ENCODE data around the gene ZNF518B. TPM values are rescaled to one million over a fixed set of nuclear protein-coding genes. Genes with fewer than 3 reads are reported as not detected.

Gene ZNF518B
- total and polyA plus RNA-seq, 2 donors, result 13.6 to 25.5 TPM

- H3K36me3 ChIP-seq (ENCODE audit: control insufficient read depth in 2 of 2, insufficient read depth in 2 of 2, low read length in 1 of 2), result no peaks in the 10 kb centered on the region
- H3K27ac ChIP-seq (ENCODE audit: low read depth in 1 of 2, low read length in 1 of 2), result no peak overlapping the region
- 87% methylated on average over 11 of the region's 11 CpGs for WGBS
- H3K4me3 ChIP-seq (ENCODE audit: low read length in 2 of 2), result no peak overlapping the region
- no peak for DNase-seq (ENCODE audit: low read depth in 6 of 9, low spot score in 9 of 9)
- H3K27me3 ChIP-seq (ENCODE audit: control insufficient read depth in 2 of 2, insufficient read depth in 1 of 2, low read length in 1 of 2), result no peaks in the 10 kb centered on the region
- no peaks in the 10 kb centered on the region for H3K9me3 ChIP-seq (ENCODE audit: control insufficient read depth in 2 of 2, insufficient read depth in 1 of 2, low read length in 1 of 2)
- H3K4me1 ChIP-seq (ENCODE audit: control insufficient read depth in 2 of 2, insufficient read depth in 2 of 2, low read length in 2 of 2), result no peaks in the 10 kb centered on the region
Measured at GRCh38 chr4:10492464-10492863, 35.2 kb upstream of the ZNF518B start.

DNA sequence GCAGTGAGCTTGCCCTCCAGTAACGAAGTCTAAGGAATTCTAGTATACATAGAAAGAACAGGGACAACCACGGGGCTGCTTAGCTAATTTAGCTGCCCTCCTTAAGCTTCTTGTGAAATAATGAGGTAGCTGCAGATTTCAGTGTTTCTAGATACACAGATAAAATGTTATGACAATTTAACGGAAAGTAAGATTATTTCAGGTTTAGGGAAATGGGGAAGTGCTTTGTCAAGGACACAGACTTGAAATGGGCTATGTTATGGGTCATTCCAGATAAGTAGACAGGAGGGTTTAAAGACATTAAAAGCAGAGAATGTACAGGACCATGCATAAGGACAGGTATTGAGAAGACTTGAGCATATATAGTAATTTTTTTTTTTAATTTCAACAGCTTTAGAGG, 34.2 kb upstream of the ZNF518B start:
- Histone ChIP-seq H3K4me1 (ENCODE audit: control insufficient read depth in 2 of 2, insufficient read depth in 2 of 2, low read length in 2 of 2) (no peaks in the 10 kb centered on the region), H3K27me3 (ENCODE audit: control insufficient read depth in 2 of 2, insufficient read depth in 1 of 2, low read length in 1 of 2) (no peaks in the 10 kb centered on the region), H3K9me3 (ENCODE audit: control insufficient read depth in 2 of 2, insufficient read depth in 1 of 2, low read length in 1 of 2) (no peaks in the 10 kb centered on the region), H3K36me3 (ENCODE audit: control insufficient read depth in 2 of 2, insufficient read depth in 2 of 2, low read length in 1 of 2) (no peaks in the 10 kb centered on the region), H3K4me3 (ENCODE audit: low read length in 2 of 2) (no peak overlapping the region), H3K27ac (ENCODE audit: low read depth in 1 of 2, low read length in 1 of 2) (no peak overlapping the region)
- DNase-seq (ENCODE audit: low read depth in 6 of 9, low spot score in 9 of 9), result no peak
- WGBS, result 82% methylated on average over 3 of the region's 3 CpGs

DNA sequence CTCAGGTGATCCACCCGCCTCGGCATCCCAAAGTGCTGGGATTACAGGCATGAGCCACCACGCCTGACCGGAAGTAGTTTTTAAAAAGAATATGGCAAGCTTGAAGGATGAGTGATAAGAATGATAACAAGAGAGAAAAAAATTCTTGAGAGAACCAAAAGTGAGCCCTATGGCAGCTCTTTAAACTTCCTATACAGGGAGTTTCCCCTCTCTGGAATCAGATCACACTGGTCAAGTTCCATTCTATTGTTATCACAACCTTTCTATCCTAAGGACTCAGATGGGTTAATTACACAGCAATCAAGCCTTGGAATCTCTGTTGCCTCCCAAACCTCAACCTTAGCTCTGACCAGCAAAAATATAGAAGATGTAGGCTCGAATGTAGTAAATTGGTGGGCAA, 33.8 kb upstream of the ZNF518B start:
- Histone ChIP-seq H3K27ac (ENCODE audit: low read depth in 1 of 2, low read length in 1 of 2) (no peak overlapping the region), H3K4me1 (ENCODE audit: control insufficient read depth in 2 of 2, insufficient read depth in 2 of 2, low read length in 2 of 2) (no peaks in the 10 kb centered on the region), H3K4me3 (ENCODE audit: low read length in 2 of 2) (no peak overlapping the region), H3K9me3 (ENCODE audit: control insufficient read depth in 2 of 2, insufficient read depth in 1 of 2, low read length in 1 of 2) (no peaks in the 10 kb centered on the region), H3K36me3 (ENCODE audit: control insufficient read depth in 2 of 2, insufficient read depth in 2 of 2, low read length in 1 of 2) (no peaks in the 10 kb centered on the region), H3K27me3 (ENCODE audit: control insufficient read depth in 2 of 2, insufficient read depth in 1 of 2, low read length in 1 of 2) (no peaks in the 10 kb centered on the region)
- 94% methylated on average over 5 of the region's 5 CpGs for WGBS
- no peak for DNase-seq (ENCODE audit: low read depth in 6 of 9, low spot score in 9 of 9)

- no peaks in the 10 kb centered on the region for H3K9me3 ChIP-seq (ENCODE audit: control insufficient read depth in 2 of 2, insufficient read depth in 1 of 2, low read length in 1 of 2)
- 79% methylated on average over 5 of the region's 5 CpGs for whole genome bisulfite sequencing
Measured at GRCh38 chr4:10482913-10483312, 25.7 kb upstream of the ZNF518B start.

DNA sequence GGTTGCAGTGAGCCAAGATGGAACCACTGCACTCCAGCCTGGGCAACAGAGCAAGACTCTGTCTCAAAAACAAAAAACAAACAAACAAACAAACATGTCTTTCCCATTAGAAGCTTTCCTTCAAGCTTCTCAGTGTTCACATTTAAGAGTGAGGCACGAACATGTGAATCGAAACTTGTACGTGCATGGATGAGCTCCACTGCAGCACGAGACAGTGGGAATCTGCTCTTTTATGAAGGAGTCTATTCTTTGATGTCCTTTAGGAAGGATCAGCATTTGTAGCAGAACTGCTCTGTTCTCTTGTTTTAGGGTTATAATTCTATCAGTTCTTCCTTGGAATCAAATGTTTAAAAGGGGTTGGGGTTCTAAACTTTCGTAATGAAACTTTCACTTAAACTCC, 23.4 kb upstream of the ZNF518B start:
- no peaks in the 10 kb centered on the region for H3K36me3 ChIP-seq (ENCODE audit: control insufficient read depth in 2 of 2, insufficient read depth in 2 of 2, low read length in 1 of 2)
- H3K27me3 ChIP-seq (ENCODE audit: control insufficient read depth in 2 of 2, insufficient read depth in 1 of 2, low read length in 1 of 2), result no peaks in the 10 kb centered on the region
- WGBS, result 91% methylated on average over 5 of the region's 5 CpGs

More at GRCh38 chr4:10482913-10483312, 25.7 kb upstream of the ZNF518B start:
- DNase-seq (ENCODE audit: low read depth in 6 of 9, low spot score in 9 of 9), result no peak
- Histone ChIP-seq H3K36me3 (ENCODE audit: control insufficient read depth in 2 of 2, insufficient read depth in 2 of 2, low read length in 1 of 2) (no peaks in the 10 kb centered on the region), H3K4me3 (ENCODE audit: low read length in 2 of 2) (no peak overlapping the region), H3K4me1 (ENCODE audit: control insufficient read depth in 2 of 2, insufficient read depth in 2 of 2, low read length in 2 of 2) (no peaks in the 10 kb centered on the region), H3K27me3 (ENCODE audit: control insufficient read depth in 2 of 2, insufficient read depth in 1 of 2, low read length in 1 of 2) (no peaks in the 10 kb centered on the region), H3K27ac (ENCODE audit: low read depth in 1 of 2, low read length in 1 of 2) (no peak overlapping the region)

DNA sequence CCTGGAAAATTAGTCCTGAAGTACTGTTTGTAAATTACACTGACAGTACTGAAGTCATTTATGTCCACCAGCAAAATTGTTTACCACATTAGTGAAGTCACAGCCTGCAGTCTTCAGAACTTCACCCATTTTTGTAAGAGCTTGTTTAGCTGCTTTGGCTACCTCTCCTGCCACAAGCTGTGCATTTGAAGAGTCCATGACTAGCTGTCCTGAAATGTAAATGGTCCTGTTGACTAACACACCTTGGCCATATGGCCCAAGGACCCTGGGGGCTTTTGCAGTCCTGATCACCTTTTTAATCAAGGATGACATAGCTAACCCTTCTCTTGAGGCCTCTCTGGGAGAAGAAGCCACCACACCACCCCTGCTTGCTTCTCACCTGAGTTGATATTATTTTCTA, 21.4 kb upstream of the ZNF518B start:
- Histone ChIP-seq H3K4me1 (ENCODE audit: control insufficient read depth in 2 of 2, insufficient read depth in 2 of 2, low read length in 2 of 2) (no peaks in the 10 kb centered on the region), H3K27ac (ENCODE audit: low read depth in 1 of 2, low read length in 1 of 2) (no peak overlapping the region), H3K4me3 (ENCODE audit: low read length in 2 of 2) (no peak overlapping the region), H3K27me3 (ENCODE audit: control insufficient read depth in 2 of 2, insufficient read depth in 1 of 2, low read length in 1 of 2) (no peaks in the 10 kb centered on the region), H3K9me3 (ENCODE audit: control insufficient read depth in 2 of 2, insufficient read depth in 1 of 2, low read length in 1 of 2) (no peaks in the 10 kb centered on the region), H3K36me3 (ENCODE audit: control insufficient read depth in 2 of 2, insufficient read depth in 2 of 2, low read length in 1 of 2) (no peaks in the 10 kb centered on the region)
- no peak for DNase-seq (ENCODE audit: low read depth in 6 of 9, low spot score in 9 of 9)

More for the DNA sequence above, 23.4 kb upstream of the ZNF518B start:
- Histone ChIP-seq H3K4me3 (ENCODE audit: low read length in 2 of 2) (no peak overlapping the region), H3K9me3 (ENCODE audit: control insufficient read depth in 2 of 2, insufficient read depth in 1 of 2, low read length in 1 of 2) (no peaks in the 10 kb centered on the region), H3K27ac (ENCODE audit: low read depth in 1 of 2, low read length in 1 of 2) (no peak overlapping the region), H3K4me1 (ENCODE audit: control insufficient read depth in 2 of 2, insufficient read depth in 2 of 2, low read length in 2 of 2) (no peaks in the 10 kb centered on the region)
- no peak for DNase-seq (ENCODE audit: low read depth in 6 of 9, low spot score in 9 of 9)

DNA sequence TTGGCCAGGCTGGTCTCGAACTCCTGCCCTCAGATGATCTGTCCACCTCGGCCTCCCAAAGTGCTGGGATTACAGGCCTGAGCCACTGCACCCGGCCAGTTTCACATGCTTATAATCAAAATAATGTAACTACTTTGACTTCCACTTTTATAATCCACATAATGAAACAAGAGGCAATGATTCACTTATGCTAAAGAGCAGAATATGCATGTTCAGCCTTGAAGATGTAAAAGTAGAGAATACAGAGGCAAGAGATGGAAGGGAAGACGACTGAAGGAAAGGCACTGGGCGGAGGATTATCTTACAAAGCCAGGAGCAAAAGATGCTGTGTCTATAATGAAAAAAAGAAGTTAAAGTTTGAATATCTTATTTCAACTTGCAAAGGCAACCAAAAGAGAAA, 13.3 kb upstream of the ZNF518B start:
- DNase-seq (ENCODE audit: low read depth in 6 of 9, low spot score in 9 of 9), result no peak
- Histone ChIP-seq H3K36me3 (ENCODE audit: control insufficient read depth in 2 of 2, insufficient read depth in 2 of 2, low read length in 1 of 2) (no peaks in the 10 kb centered on the region), H3K27me3 (ENCODE audit: control insufficient read depth in 2 of 2, insufficient read depth in 1 of 2, low read length in 1 of 2) (no peaks in the 10 kb centered on the region), H3K27ac (ENCODE audit: low read depth in 1 of 2, low read length in 1 of 2) (no peak overlapping the region), H3K4me1 (ENCODE audit: control insufficient read depth in 2 of 2, insufficient read depth in 2 of 2, low read length in 2 of 2) (no peaks in the 10 kb centered on the region), H3K4me3 (ENCODE audit: low read length in 2 of 2) (no peak overlapping the region), H3K9me3 (ENCODE audit: control insufficient read depth in 2 of 2, insufficient read depth in 1 of 2, low read length in 1 of 2) (no peaks in the 10 kb centered on the region)
- 96% methylated on average over 5 of the region's 5 CpGs for WGBS

GRCh38 chr4:10466161-10466560, 8.9 kb upstream of the ZNF518B start:
- H3K4me3 ChIP-seq (ENCODE audit: low read length in 2 of 2), result no peak overlapping the region
- H3K4me1 ChIP-seq (ENCODE audit: control insufficient read depth in 2 of 2, insufficient read depth in 2 of 2, low read length in 2 of 2), result peaks cover 0 to 5% of the 10 kb centered on the region in 2 donors

GRCh38 chr4:10462876-10463275, 5.7 kb upstream of the ZNF518B start:
- Histone ChIP-seq H3K27ac (ENCODE audit: low read depth in 1 of 2, low read length in 1 of 2) (no peak overlapping the region), H3K27me3 (ENCODE audit: control insufficient read depth in 2 of 2, insufficient read depth in 1 of 2, low read length in 1 of 2) (peaks cover 43 to 56% of the 10 kb centered on the region in 2 donors), H3K4me1 (ENCODE audit: control insufficient read depth in 2 of 2, insufficient read depth in 2 of 2, low read length in 2 of 2) (peaks cover 3 to 15% of the 10 kb centered on the region in 2 donors), H3K4me3 (ENCODE audit: low read length in 2 of 2) (no peak overlapping the region), H3K36me3 (ENCODE audit: control insufficient read depth in 2 of 2, insufficient read depth in 2 of 2, low read length in 1 of 2) (no peaks in the 10 kb centered on the region), H3K9me3 (ENCODE audit: control insufficient read depth in 2 of 2, insufficient read depth in 1 of 2, low read length in 1 of 2) (peaks cover 0 to 9% of the 10 kb centered on the region in 2 donors)
- WGBS, result 96% methylated on average over 4 of the region's 4 CpGs
- DNase-seq (ENCODE audit: low read depth in 6 of 9, low spot score in 9 of 9), result no peak

More at GRCh38 chr4:10466161-10466560, 8.9 kb upstream of the ZNF518B start:
- peaks cover 21 to 25% of the 10 kb centered on the region in 2 donors for H3K27me3 ChIP-seq (ENCODE audit: control insufficient read depth in 2 of 2, insufficient read depth in 1 of 2, low read length in 1 of 2)
- H3K36me3 ChIP-seq (ENCODE audit: control insufficient read depth in 2 of 2, insufficient read depth in 2 of 2, low read length in 1 of 2), result no peaks in the 10 kb centered on the region
- H3K9me3 ChIP-seq (ENCODE audit: control insufficient read depth in 2 of 2, insufficient read depth in 1 of 2, low read length in 1 of 2), result peaks cover 0 to 9% of the 10 kb centered on the region in 2 donors
- WGBS, result 97% methylated on average over 5 of the region's 5 CpGs
- H3K27ac ChIP-seq (ENCODE audit: low read depth in 1 of 2, low read length in 1 of 2), result no peak overlapping the region
- DNase-seq (ENCODE audit: low read depth in 6 of 9, low spot score in 9 of 9), result no peak
